HCT116 (cell line): Measurements from ENCODE around the gene WDR88.

Experiments used
- CEBPB ChIP-seq: IDR thresholded peaks from 2 replicates; pipeline ENCODE4 v1.6.1; 2012; ENCODE audit warnings: low read depth
- CTCF ChIP-seq, 3 experiments: fragments of 200-600 bp in 1 of 3; sonication (generic) in 1 of 3; IDR thresholded peaks in 2 of 3; conservative IDR thresholded peaks in 1 of 3; 2 replicates each; pipeline ENCODE4 v1.5.1; 2012 to 2017; ENCODE audit warnings: low read depth in 2 of 3, low read length in 2 of 3, antibody characterized with exemption in 1 of 3, borderline replicate concordance in 1 of 3, control low read depth in 1 of 3, mild to moderate bottlenecking in 1 of 3, mixed read lengths in 1 of 3, mixed run types in 1 of 3, moderate library complexity in 1 of 3; ENCODE audit not compliant: insufficient read depth in 1 of 3
- EZH2 ChIP-seq: fragments of 200-600 bp; sonication (generic); IDR thresholded peaks from 2 replicates; pipeline ENCODE4 v1.6.1; 2017; ENCODE audit warnings: antibody characterized with exemption, mixed run types
- EZH2phosphoT487 ChIP-seq: fragments of 200-600 bp; IDR thresholded peaks from 2 replicates; pipeline ENCODE4 v1.6.1; 2018; ENCODE audit warnings: antibody characterized with exemption, borderline replicate concordance
- JUND ChIP-seq: IDR thresholded peaks from 2 replicates; pipeline ENCODE4 v1.6.1; 2012
- MAX ChIP-seq: IDR thresholded peaks from 2 replicates; pipeline ENCODE4 v1.6.1; 2012
- POLR2A ChIP-seq: IDR thresholded peaks from 2 replicates; pipeline ENCODE4 v1.7.0; 2011; ENCODE audit warnings: borderline replicate concordance; ENCODE audit not compliant: insufficient read depth, insufficient read length; ENCODE audit errors: extremely low read depth
- POLR2AphosphoS5 ChIP-seq: IDR thresholded peaks from 2 replicates; pipeline ENCODE4 v1.6.1; 2011; ENCODE audit warnings: mild to moderate bottlenecking, low read depth, low read length, moderate library complexity
- RAD21 ChIP-seq: IDR thresholded peaks from 2 replicates; pipeline ENCODE4 v1.6.1; 2012; ENCODE audit warnings: low read depth, mild to moderate bottlenecking
- REST ChIP-seq: IDR thresholded peaks from 2 replicates; pipeline ENCODE4 v1.6.1; 2012; ENCODE audit warnings: low read depth
- SIN3A ChIP-seq: IDR thresholded peaks from 2 replicates; pipeline ENCODE4 v1.6.1; 2012; ENCODE audit warnings: low read depth
- SP1 ChIP-seq: IDR thresholded peaks from 2 replicates; pipeline ENCODE4 v1.6.1; 2012; ENCODE audit warnings: low read depth
- ZBTB33 ChIP-seq: IDR thresholded peaks from 2 replicates; pipeline ENCODE4 v1.6.1; 2011; ENCODE audit warnings: mild to moderate bottlenecking, low read length, moderate library complexity; ENCODE audit not compliant: insufficient replicate concordance; ENCODE audit errors: extremely low read depth
- ZNF274 ChIP-seq: fragments of 200-500 bp; sonication (Bioruptor generic); IDR thresholded peaks from 2 replicates; pipeline ENCODE4 v1.6.1; 2014; ENCODE audit warnings: mild to moderate bottlenecking, low read depth, low read length, inconsistent platforms

GRCh38 chr19:33195645-33196347 lies 63.9 kb downstream of the WDR88 start:
- TF ChIP-seq CEBPB (no peak), EZH2 (no peak), POLR2A (no peak), CTCF (IDR thresholded peaks at IDR 0.05 in 2 of 3, conservative IDR thresholded peaks at IDR 0.05 in 1 of 3; ENCODE audit: borderline replicate concordance in 1 of 3, insufficient read depth in 1 of 3, low read depth in 2 of 3, low read length in 2 of 3) (no peak), EZH2phosphoT487 (no peak), ZBTB33 (no peak), MAX (no peak), SIN3A (no peak), REST (no peak), RAD21 (no peak), POLR2AphosphoS5 (no peak), SP1 (no peak), ZNF274 (no peak), JUND (no peak)
